Epithelial cell of proximal tubule (primary cell): ENCODE results near the gene FOXB2. TPM values are rescaled to one million over a fixed set of nuclear protein-coding genes. Genes with fewer than 3 reads are reported as not detected.
A peak's percentile ranks its signal among the peaks of the same experiment; 100 is the strongest.
"Not testable (repeated sequence)": the region's sequence is repeated elsewhere in the genome, so short reads cannot be mapped to it uniquely, and the experiment has no call there.

Experiments
- DNase-seq: peaks from one replicate; pipeline ENCODE4 v3.0.0-alpha.2; 2011; ENCODE audit warnings: low read depth
- H3K4me3 ChIP-seq: 2 replicates; pipeline ENCODE4 v1.5.1; 2011; ENCODE audit warnings: low read depth, mild to moderate bottlenecking, low read length
- CTCF ChIP-seq: conservative IDR thresholded peaks from 2 replicates; pipeline ENCODE4 v1.5.1; 2012; ENCODE audit warnings: low read depth, mild to moderate bottlenecking, low read length
- total RNA-seq: library from RNA; depleted of rRNA; stranded (reverse); fragments of >200 nt; gene quantifications from 2 replicates; pipeline ENCODE4 v1.2.3, GENCODE V29; 2015

The FOXB2 gene
- total RNA-seq, 1 donor from 2014 or later = not detected

- no peak for DNase-seq
- TF ChIP-seq CTCF = no peak
- no peak overlapping the region for H3K4me3 ChIP-seq
Measured at GRCh38 chr9:77028478-77028877, 9.0 kb downstream of the FOXB2 start.

GRCh38 chr9:77030045-77030444 lies 10.6 kb downstream of the FOXB2 start:
- no peak for TF ChIP-seq CTCF
- no peak overlapping the region for H3K4me3 ChIP-seq
- DNase-seq = no peak

GRCh38 chr9:77038281-77039036 lies 19.0 kb downstream of the FOXB2 start:
- no peak for TF ChIP-seq CTCF
- DNase-seq = no peak
- H3K4me3 ChIP-seq = no peak overlapping the region

GRCh38 chr9:77040340-77040739 lies 20.9 kb downstream of the FOXB2 start:
- no peak for TF ChIP-seq CTCF
- no peak overlapping the region for H3K4me3 ChIP-seq
- no peak for DNase-seq

GRCh38 chr9:77043743-77044142 lies 24.3 kb downstream of the FOXB2 start:
- H3K4me3 ChIP-seq, DNase-seq: not testable (repeated sequence)

- H3K4me3 ChIP-seq = not testable (repeated sequence)
Measured at GRCh38 chr9:77060681-77061080, 41.2 kb downstream of the FOXB2 start.

GRCh38 chr9:77063645-77064285 lies 44.3 kb downstream of the FOXB2 start:
- H3K4me3 ChIP-seq = no peak overlapping the region
- peak; percentile 4 for DNase-seq
- TF ChIP-seq CTCF = no peak

More at GRCh38 chr9:77060681-77061080, 41.2 kb downstream of the FOXB2 start:
- DNase-seq = not testable (repeated sequence)

GRCh38 chr9:77066388-77066787 lies 46.9 kb downstream of the FOXB2 start:
- H3K4me3 ChIP-seq = no peak overlapping the region
- TF ChIP-seq CTCF = no peak
- no peak for DNase-seq
